GM20431 (cell line): Measurements from ENCODE around the gene BDH1.

Experiments used
- in situ Hi-C: fragments of 300-500 bp; cut with MseI, MboI; formaldehyde crosslinking; loops from one replicate; pipeline ENCODE4 v1.15.0; 2020; ENCODE audit warnings: low sequenced_read_pairs; ENCODE audit not compliant: unreplicated experiment

BDH1 gene

DNA sequence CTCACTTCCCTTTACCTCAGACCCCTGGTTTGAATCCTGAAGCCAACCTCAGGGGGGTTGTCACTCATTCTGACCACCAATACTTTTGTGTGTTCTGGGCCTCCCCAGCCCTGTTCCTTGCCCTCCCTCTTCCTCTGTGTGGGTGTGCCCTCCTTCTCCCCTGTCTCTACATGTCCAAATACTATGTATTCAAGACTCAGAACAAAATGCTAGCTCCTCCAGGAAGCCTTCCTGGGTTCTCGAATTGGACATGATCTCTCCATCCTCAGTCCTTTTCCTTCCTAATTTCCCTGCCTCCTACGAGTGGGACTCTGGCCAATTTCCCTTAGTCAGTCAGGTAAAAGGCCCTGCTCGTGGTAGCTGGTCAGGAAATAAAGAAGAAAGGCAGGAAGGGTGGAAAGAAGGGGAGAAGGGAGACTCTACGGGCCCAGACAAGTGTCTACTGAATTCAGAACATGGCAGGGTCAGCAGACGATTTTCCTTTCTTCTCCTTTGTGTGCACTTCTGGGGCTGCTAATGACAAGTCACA lies 79.7 kb downstream of the BDH1 start:
- in situ Hi-C loops = loop anchor here (25.0 kb wide), 1 partner anchor 214 kb away; no protein-coding TSS in a partner anchor

DNA sequence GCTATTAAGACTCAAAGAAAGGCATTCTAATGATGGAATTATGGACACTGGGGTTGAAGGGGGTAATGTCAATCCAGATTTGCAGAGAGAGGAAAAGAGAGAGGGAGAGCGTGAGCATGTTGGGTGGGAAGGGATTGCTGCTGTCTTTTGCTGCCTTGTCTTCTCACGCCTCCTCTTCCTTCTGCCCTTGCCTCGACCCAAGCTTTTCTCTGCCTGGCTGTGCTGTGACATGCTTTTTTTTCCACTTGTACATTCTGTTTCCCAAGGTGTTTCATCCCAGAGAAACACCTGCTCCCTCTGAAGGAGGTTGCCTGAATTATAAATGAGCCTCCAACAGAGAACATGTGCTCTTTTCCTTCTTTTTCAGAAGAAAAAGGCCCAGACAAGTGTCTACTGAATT lies 80.3 kb downstream of the BDH1 start:
- in situ Hi-C loops = loop anchor here (25.0 kb wide), 1 partner anchor 213 kb away; no protein-coding TSS in a partner anchor

DNA sequence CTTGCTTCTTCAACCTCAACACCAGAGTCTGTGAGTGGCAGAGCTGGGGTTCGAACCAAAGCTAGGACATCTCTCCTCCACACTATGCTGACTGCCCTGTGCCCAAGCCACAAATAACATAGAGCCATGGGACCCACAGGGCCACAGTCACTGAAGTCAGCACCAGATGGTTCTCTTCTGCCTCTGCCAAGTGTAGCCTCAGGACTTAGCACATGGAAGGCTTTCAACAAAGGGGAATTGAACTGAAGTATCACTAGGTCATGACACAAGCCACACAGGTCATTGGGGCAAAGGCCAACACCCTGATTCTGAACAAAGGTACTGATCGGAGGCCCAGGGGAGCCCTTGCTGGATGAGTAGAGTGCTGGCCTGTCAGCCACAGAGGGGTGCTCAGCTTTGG lies 83.6 kb downstream of the BDH1 start:
- in situ Hi-C loops = no loop called here

DNA sequence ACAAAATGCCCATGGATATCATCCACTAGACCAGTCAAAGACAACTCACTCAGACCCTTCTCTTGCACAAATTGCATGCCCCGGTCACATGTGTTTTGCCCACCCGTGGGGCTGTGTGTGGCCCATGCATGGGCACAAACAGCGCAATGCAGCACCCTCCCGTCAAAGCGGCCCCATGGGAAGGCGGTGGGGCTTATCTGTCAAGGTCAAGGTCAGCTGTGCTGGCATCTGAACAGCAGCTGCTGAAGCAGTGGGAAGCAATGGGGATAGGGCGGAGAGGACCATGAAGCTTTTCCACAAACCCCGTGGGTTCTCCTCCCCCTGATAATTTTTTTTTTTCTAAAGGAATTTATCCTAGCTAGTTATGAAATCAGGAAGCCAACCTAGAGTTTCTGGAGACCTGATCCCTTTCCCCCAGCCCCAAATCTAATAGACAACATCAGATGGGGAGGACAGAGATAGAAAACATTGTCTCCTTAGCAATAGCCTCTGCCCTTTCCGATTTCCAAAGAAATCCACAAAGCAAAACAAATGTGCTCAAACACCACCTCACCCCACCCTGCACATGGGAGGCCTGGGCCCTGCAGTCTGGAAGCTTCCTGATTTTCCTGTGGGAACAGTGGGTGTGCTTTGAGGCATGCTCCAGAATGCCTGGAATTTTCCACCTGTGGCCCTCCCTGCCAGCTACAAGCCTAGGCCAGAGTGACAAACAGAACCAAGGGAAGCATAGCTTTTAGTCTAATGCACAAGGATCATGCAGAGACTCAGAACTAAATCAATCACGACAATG lies 84.4 kb downstream of the BDH1 start:
- in situ Hi-C loops = no loop called here

DNA sequence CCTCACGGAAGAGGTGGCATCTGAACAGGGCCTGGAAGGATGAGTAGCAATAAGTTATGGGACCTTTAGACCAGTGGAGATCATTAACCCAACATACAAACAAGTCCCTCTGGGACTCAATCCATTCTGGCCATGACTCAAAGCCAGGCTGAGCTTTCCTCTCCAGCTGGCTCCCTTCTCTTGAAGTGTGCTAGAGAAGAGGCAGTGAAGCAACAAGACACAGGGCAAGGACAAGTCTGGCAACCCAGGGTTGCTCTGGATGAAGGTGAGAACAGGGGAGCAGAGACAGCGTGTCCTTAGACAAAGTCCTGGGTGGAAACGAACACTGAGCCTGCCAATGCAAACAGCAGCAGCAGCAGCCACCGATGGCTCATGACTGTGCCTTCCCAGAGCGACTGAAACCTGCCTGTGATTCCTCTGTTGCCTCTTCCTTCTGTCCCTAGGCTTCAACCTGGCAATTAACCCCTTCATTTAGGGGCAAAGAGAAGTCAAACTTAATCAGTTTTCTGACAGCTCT lies 86.8 kb downstream of the BDH1 start:
- in situ Hi-C loops = no loop called here

DNA sequence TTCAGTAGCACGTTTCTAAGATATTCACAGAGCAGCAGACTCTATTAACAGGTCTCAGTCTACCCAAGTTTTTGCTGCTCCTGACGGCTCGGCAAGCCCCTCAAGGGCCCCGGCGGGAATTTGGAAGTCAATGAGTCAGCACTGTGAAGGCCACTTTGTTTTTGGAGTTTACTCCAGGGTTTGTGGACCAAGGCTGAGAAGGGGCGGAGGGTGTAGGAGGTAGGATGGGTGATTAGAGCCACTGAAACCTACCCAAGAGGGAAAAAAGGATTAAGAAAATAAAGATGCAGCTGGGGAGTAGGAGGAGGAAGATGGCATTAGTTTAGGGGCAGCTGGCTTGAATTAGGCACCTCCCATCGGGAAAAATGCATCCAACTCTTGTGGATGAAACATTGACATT lies 87.6 kb downstream of the BDH1 start:
- in situ Hi-C loops = no loop called here

DNA sequence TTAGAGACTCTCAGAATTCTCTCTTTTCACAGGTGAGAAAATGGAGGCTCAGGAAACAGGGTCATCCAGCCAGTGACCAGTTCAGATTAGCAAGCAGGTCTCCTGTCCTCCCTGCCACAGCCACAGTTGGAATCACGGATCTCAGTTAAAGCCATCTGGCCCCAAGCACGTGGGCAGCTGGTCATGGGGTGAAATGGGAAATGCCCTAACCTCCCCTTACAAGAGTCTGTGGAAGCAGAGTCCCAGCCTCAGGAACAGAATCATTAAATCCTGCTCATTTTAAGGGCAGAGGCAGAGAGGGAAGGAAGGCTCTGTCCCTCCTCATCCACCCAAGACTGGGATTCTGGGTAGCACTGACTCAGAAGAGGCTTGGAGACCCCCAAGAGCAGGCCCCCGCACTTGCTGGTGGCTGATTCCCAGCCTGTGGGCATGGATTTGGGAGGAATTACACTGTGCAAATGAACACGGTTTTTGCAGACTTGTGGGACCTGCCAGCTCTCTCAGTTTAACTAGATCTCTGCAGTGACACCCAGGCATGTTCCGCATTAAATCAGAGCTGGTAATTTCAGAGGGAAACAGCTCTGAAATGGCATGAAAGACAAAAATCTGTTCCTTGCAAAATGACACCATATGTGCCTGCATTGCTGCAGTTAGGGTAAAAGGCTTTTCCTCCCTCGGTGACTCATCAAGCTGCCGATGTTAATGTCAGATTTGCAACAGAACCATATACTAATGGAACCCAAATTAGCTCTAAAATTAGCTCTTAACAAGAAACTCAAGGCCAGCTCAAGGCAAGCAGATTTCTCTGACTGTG lies 89.0 kb downstream of the BDH1 start:
- in situ Hi-C loops = no loop called here

DNA sequence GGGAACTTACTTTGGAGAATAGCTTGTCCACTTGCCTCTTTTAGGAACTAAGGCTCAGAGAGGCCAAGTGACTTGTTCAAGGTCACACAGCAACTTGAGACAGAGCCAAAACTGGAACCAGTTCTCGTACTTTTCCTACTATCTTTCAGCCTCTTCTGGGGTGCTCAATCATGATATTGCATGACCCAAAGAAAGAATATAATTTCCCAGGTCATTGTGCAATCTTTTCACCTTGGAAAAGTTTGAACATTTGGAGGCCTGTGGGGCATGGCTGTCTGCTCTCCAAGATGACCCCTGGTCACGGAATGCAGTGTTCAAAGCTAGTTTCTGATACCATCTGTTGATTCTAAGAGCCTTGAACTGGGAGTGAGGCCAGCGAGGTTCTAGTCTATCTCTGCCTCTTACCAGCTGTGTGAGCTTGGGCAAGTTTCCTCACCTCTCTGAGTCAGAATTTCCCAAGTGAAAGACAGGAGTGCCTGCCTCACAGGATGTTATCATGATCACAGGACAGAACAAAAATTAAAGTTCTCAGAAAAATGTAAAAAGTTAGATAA lies 89.7 kb downstream of the BDH1 start:
- in situ Hi-C loops = no loop called here

DNA sequence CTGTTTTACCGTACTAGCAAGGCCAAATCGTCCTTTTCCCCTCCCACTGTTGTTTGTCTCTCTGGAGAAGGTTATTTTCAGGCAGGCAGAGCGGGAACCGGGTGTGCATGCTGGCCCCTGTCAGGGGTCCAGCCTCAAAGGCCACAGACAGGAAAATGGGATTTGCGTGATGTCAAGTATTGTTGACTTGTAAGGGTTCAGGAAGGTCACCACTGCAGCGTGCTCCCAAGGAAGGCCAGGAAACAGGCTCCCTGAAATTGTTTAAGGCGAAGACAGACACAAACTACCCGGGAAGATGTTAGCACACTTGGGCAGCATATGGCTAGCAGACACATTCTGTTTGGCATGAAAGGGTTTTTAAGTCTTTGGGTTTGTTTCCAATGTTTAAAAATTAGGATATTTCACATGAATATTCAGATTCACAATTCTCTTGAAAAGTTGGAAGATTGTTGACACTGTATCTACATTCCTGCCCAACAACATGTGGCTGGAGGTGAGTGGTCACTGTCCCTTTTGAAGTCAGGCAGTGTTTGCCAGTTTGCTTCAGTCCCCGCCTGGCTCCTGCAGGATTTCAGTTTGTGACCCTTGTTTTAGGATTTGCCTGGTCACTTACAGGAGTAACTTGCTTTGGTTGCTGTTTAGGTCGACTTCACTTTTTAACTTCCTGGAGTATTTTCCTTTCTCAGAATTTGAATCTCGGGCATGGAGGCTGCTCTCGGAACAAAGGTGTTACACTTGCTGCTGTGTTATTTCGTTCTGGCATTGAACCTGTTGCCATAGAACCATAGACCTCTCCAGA lies 90.4 kb downstream of the BDH1 start:
- in situ Hi-C loops = no loop called here

DNA sequence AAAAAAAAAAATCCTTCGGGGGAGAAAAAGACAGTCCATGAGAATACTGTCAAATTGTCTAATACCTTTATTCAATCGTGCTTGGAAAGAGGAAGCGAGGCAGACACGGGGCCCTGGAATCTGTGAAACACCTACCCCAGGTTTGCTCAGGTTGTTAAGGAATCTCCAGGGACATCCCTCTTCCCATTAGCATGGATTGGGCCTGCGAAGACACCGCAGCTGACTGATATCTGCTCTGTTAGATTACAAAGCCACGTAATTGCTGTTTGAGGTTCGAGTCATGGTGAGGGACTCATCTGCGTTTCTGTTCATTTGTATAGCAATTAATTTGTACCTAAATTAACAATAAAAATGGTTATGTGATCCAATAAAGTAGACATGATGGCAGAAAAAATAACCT lies 91.0 kb downstream of the BDH1 start:
- in situ Hi-C loops = no loop called here

DNA sequence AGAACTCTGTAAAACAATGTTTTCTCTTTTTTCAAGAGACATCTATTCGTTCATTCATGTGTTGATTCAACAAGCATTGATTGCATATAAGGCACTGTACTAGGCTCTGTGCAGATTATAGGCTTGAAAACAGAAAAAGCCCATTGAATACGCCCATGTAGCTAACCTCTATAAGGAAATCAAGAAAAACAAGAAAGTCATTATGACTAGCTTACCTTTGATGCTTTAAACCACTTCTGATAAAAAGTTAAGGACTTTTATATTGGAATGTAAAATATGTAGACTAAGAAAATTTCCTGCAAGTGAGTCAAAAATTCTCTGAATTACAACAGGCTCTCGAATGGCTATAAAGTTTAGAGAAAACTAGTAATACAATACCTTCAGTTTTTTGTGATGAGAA lies 92.5 kb downstream of the BDH1 start:
- in situ Hi-C loops = no loop called here

DNA sequence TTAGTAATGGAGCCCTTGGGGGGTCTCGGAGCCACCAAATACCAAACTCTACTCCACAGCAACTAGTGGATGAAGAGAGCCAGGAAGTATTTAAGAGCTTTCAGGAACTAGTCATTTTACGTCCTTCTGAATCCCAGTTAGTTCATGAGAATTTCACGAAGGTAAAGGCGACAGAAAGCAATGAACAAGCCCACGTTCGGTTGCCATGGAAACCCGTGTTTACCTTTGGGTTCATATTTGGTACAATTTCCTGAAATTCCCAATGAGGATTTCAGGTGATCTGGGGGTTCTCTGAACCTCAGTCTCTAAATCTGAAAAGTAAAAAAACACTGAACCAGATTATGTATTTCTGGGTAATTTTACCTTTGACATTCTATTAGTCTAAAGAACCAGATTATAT lies 93.0 kb downstream of the BDH1 start:
- in situ Hi-C loops = no loop called here

DNA sequence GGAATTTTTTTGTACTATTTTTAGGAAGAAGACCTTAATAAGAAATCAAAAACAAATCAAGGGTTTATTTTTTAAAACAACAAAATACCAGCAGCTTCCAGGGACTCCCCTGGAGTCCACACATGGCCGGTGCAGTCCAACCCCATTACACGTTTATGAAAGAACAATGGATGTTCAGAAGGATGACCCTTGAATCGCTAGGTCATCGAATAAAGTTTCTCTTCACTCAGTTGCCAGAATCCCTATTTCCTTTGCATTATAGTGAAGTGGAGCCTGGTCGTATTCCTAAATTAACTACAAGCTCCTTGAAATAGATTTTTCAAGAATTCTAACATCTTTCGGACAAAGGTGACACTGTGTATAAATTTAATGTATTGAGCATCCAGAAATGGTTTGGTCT lies 95.1 kb downstream of the BDH1 start:
- in situ Hi-C loops = no loop called here

DNA sequence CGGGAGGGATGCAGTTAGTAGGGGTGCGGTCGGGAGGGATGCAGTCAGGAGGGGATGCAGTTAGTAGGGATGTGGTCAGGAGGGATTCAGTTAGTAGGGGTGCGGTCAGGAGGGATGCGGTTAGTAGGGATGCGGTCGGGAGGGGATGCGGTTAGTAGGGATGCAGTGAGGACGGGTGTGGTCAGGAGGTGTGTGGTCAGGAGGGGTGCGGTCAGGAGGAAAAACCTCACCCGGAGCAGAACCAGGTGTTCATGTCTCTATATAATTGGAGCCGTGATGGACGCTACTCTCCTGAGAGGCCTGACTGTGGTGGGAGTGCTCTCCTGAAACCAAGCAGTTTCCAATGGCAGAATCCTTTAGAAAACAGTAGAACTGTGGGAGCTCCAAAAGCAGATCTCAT lies 95.8 kb downstream of the BDH1 start:
- in situ Hi-C loops = no loop called here
